H1 (cell line): ENCODE results near the gene UBAC1. TPM values are rescaled to one million over a fixed set of nuclear protein-coding genes. Genes with fewer than 3 reads are reported as not detected.

ENCODE experiments used
- polyA plus RNA-seq, 7 experiments: library from polyadenylated mRNA; depleted of rRNA in 3 of 7; stranded (reverse) in 5 of 7; unstranded in 2 of 7; fragments of >200 nt in 5 of 7; fragments of 200-250 nt in 2 of 7; gene quantifications; 1 replicate in 5 of 7; 2 replicates in 1 of 7; 4 replicates in 1 of 7; pipeline versions ENCODE4 v1.2.1 to v1.2.3, GENCODE V29; 2011 to 2013; ENCODE audit warnings: missing spikeins in 2 of 7, mixed read lengths in 2 of 7
- total RNA-seq: library from RNA; stranded (reverse); fragmentation: NEBNext Ultra II Directional; extraction: Animal tissue kit (Norgen Biotek cat#: 25700); gene quantifications from 2 replicates; pipeline ENCODE4 v1.2.1, GENCODE V29; 2021
- TF ChIP-seq, protein P1 (sequence below): fragments of 300-600 bp; sonication (generic); IDR thresholded peaks from 2 replicates; pipeline ENCODE4 v1.7.1; 2012; ENCODE audit warnings: low read length, moderate library complexity, mild to moderate bottlenecking, inconsistent platforms; ENCODE audit not compliant: insufficient replicate concordance

Gene UBAC1
- total and polyA plus RNA-seq, 2 of the 8 experiments (the other 6 are each of a cell fraction or from before 2014, with no cell fraction given): 59.3 to 85.2 TPM

DNA sequence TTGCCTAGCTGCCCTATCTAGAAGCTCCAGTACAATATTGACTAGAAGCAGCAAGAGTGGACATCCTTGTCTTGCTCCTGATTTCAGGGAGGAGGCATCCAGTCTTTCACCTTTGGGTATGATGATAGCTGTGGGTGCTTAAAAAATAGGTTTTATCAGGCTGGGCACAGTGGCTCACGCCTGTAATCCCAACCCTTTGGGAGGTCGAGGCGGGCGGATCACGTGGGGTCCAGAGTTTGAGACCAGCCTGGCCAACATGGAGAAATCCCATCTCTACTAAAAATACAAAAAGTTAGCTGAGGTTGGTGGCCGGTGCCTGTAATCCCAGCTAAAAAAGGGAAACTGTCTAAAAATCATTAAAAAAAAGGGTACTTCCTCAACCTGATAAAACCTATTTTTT lies 51.8 kb downstream of the UBAC1 start (continued):
- TF ChIP-seq, protein P1, sequence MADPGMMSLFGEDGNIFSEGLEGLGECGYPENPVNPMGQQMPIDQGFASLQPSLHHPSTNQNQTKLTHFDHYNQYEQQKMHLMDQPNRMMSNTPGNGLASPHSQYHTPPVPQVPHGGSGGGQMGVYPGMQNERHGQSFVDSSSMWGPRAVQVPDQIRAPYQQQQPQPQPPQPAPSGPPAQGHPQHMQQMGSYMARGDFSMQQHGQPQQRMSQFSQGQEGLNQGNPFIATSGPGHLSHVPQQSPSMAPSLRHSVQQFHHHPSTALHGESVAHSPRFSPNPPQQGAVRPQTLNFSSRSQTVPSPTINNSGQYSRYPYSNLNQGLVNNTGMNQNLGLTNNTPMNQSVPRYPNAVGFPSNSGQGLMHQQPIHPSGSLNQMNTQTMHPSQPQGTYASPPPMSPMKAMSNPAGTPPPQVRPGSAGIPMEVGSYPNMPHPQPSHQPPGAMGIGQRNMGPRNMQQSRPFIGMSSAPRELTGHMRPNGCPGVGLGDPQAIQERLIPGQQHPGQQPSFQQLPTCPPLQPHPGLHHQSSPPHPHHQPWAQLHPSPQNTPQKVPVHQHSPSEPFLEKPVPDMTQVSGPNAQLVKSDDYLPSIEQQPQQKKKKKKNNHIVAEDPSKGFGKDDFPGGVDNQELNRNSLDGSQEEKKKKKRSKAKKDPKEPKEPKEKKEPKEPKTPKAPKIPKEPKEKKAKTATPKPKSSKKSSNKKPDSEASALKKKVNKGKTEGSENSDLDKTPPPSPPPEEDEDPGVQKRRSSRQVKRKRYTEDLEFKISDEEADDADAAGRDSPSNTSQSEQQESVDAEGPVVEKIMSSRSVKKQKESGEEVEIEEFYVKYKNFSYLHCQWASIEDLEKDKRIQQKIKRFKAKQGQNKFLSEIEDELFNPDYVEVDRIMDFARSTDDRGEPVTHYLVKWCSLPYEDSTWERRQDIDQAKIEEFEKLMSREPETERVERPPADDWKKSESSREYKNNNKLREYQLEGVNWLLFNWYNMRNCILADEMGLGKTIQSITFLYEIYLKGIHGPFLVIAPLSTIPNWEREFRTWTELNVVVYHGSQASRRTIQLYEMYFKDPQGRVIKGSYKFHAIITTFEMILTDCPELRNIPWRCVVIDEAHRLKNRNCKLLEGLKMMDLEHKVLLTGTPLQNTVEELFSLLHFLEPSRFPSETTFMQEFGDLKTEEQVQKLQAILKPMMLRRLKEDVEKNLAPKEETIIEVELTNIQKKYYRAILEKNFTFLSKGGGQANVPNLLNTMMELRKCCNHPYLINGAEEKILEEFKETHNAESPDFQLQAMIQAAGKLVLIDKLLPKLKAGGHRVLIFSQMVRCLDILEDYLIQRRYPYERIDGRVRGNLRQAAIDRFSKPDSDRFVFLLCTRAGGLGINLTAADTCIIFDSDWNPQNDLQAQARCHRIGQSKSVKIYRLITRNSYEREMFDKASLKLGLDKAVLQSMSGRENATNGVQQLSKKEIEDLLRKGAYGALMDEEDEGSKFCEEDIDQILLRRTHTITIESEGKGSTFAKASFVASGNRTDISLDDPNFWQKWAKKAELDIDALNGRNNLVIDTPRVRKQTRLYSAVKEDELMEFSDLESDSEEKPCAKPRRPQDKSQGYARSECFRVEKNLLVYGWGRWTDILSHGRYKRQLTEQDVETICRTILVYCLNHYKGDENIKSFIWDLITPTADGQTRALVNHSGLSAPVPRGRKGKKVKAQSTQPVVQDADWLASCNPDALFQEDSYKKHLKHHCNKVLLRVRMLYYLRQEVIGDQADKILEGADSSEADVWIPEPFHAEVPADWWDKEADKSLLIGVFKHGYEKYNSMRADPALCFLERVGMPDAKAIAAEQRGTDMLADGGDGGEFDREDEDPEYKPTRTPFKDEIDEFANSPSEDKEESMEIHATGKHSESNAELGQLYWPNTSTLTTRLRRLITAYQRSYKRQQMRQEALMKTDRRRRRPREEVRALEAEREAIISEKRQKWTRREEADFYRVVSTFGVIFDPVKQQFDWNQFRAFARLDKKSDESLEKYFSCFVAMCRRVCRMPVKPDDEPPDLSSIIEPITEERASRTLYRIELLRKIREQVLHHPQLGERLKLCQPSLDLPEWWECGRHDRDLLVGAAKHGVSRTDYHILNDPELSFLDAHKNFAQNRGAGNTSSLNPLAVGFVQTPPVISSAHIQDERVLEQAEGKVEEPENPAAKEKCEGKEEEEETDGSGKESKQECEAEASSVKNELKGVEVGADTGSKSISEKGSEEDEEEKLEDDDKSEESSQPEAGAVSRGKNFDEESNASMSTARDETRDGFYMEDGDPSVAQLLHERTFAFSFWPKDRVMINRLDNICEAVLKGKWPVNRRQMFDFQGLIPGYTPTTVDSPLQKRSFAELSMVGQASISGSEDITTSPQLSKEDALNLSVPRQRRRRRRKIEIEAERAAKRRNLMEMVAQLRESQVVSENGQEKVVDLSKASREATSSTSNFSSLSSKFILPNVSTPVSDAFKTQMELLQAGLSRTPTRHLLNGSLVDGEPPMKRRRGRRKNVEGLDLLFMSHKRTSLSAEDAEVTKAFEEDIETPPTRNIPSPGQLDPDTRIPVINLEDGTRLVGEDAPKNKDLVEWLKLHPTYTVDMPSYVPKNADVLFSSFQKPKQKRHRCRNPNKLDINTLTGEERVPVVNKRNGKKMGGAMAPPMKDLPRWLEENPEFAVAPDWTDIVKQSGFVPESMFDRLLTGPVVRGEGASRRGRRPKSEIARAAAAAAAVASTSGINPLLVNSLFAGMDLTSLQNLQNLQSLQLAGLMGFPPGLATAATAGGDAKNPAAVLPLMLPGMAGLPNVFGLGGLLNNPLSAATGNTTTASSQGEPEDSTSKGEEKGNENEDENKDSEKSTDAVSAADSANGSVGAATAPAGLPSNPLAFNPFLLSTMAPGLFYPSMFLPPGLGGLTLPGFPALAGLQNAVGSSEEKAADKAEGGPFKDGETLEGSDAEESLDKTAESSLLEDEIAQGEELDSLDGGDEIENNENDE: no peak
